Prostate gland (tissue), 2 donors: ENCODE measurements around the gene SLC23A3.

Experiments used
- POLR2A ChIP-seq: fragments of 450-650 bp; IDR thresholded peaks from one replicate; pipeline ENCODE4 v1.6.1; 2016; ENCODE audit warnings: antibody characterized with exemption, mild to moderate bottlenecking
- POLR2AphosphoS5 ChIP-seq: sonication (generic); formaldehyde crosslinking; IDR thresholded peaks from one replicate; pipeline ENCODE4 v1.6.1; 2017; ENCODE audit warnings: antibody characterized with exemption
- TF ChIP-seq, protein P1 (sequence below), 4 experiments: fragments of 200-600 bp in 2 of 4; fragments of 450-650 bp in 2 of 4; sonication (generic) in 2 of 4; IDR thresholded peaks; 1 replicate in 3 of 4; 2 replicates in 1 of 4; pipeline ENCODE4 v1.5.1; 2016 to 2019; ENCODE audit warnings: antibody characterized with exemption in 4 of 4, mild to moderate bottlenecking in 2 of 4, moderate library complexity in 2 of 4

- TF ChIP-seq, protein P1, sequence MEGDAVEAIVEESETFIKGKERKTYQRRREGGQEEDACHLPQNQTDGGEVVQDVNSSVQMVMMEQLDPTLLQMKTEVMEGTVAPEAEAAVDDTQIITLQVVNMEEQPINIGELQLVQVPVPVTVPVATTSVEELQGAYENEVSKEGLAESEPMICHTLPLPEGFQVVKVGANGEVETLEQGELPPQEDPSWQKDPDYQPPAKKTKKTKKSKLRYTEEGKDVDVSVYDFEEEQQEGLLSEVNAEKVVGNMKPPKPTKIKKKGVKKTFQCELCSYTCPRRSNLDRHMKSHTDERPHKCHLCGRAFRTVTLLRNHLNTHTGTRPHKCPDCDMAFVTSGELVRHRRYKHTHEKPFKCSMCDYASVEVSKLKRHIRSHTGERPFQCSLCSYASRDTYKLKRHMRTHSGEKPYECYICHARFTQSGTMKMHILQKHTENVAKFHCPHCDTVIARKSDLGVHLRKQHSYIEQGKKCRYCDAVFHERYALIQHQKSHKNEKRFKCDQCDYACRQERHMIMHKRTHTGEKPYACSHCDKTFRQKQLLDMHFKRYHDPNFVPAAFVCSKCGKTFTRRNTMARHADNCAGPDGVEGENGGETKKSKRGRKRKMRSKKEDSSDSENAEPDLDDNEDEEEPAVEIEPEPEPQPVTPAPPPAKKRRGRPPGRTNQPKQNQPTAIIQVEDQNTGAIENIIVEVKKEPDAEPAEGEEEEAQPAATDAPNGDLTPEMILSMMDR (IDR thresholded peaks at IDR 0.05) = no peak
- TF ChIP-seq POLR2A = no peak
- TF ChIP-seq POLR2AphosphoS5 = no peak
Measured at GRCh38 chr2:219210196-219210885, 40.5 kb upstream of the SLC23A3 start.
